Activated naive CD4-positive, alpha-beta T cell treated with anti-CD3 and anti-CD28 coated beads for 36 hours (primary cell): ENCODE results near the gene FBXO2. TPM values are rescaled to one million over a fixed set of nuclear protein-coding genes. Genes with fewer than 3 reads are reported as not detected.

Experiments used
- CTCF ChIA-PET: fragments of 350-600 bp; sonication (Branson Sonifier 250); formaldehyde crosslinking; loops from one replicate; lab custom pipeline; 2021; ENCODE audit warnings: antibody characterized with exemption; lab: Charles Lee
- DNase-seq: peaks from one replicate; pipeline ENCODE4 v3.0.0-alpha.2; 2020
- H3K27ac Mint-ChIP-seq: one replicate; pipeline ENCODE4 v1.8.0; 2021; ENCODE audit warnings: mild to moderate bottlenecking, mixed read lengths
- H3K27me3 Mint-ChIP-seq: one replicate; pipeline ENCODE4 v1.8.0; 2021; ENCODE audit warnings: low read depth, mixed read lengths
- H3K36me3 Mint-ChIP-seq: one replicate; pipeline ENCODE4 v1.8.0; 2021; ENCODE audit warnings: low read depth, mixed read lengths
- H3K4me1 Mint-ChIP-seq: one replicate; pipeline ENCODE4 v1.8.0; 2021; ENCODE audit warnings: low read depth, mixed read lengths
- H3K4me3 Mint-ChIP-seq: one replicate; pipeline ENCODE4 v1.8.0; 2021; ENCODE audit warnings: mild to moderate bottlenecking, moderate library complexity, mixed read lengths
- H3K9me3 Mint-ChIP-seq: one replicate; pipeline ENCODE4 v1.8.0; 2021; ENCODE audit warnings: mixed read lengths
- intact Hi-C: fragments of 100-400 bp; cut with micrococcal nuclease; formaldehyde crosslinking; loops from one replicate; pipeline ENCODE4 v1.15.1; 2023
- total RNA-seq, 2 experiments: library from RNA; stranded (reverse); gene quantifications; one replicate each; pipeline ENCODE4 v1.2.3, GENCODE V29; 2021

FBXO2 gene
- total RNA-seq, 2 experiments from 2014 or later, result 0.77 to 1.1 TPM

GRCh38 chr1:11599891-11600576, 54.2 kb downstream of the FBXO2 start:
- Mint-ChIP-seq H3K27me3 (peaks cover 6% of the 10 kb centered on the region), H3K9me3 (no peaks in the 10 kb centered on the region), H3K4me3 (no peak overlapping the region), H3K27ac (no peak overlapping the region), H3K36me3 (no peaks in the 10 kb centered on the region), H3K4me1 (no peaks in the 10 kb centered on the region)
- intact Hi-C loops, result no loop called here
- CTCF ChIA-PET, result no interaction called here
- no peak for DNase-seq

GRCh38 chr1:11598461-11598860, 55.8 kb downstream of the FBXO2 start:
- H3K36me3 Mint-ChIP-seq, result no peaks in the 10 kb centered on the region
- no peaks in the 10 kb centered on the region for H3K4me1 Mint-ChIP-seq
- DNase-seq, result no peak
- no peaks in the 10 kb centered on the region for H3K9me3 Mint-ChIP-seq
- H3K27ac Mint-ChIP-seq, result no peak overlapping the region
- CTCF ChIA-PET, result no interaction called here
- H3K27me3 Mint-ChIP-seq, result peaks cover 10% of the 10 kb centered on the region
- no peak overlapping the region for H3K4me3 Mint-ChIP-seq
- intact Hi-C loops, result no loop called here

Other genes with a start within 250 kb of the FBXO2 start
- gene DISP3, start 175.3 kb downstream of the FBXO2 start, total RNA-seq, result under 1 TPM; 0.07 to 0.17 TPM
- gene FBXO44, start 448 bp upstream of the FBXO2 start, total RNA-seq, result 10 to 100 TPM; 21.6 to 23.6 TPM
- 10 to 100 TPM; 20.0 to 20.6 TPM for gene FBXO6, start 9.8 kb upstream of the FBXO2 start, total RNA-seq
- gene MAD2L2, start 26.7 kb upstream of the FBXO2 start, total RNA-seq, result 10 to 100 TPM; 86.7 to 88.3 TPM
- gene DRAXIN, start 37.3 kb upstream of the FBXO2 start, total RNA-seq, result under 1 TPM; 0.26 to 0.30 TPM
- 10 to 100 TPM; 20.3 to 21.7 TPM for gene AGTRAP, start 81.7 kb upstream of the FBXO2 start, total RNA-seq
- gene C1orf167, start 107.8 kb upstream of the FBXO2 start, total RNA-seq, result not detected
- gene MTHFR, start 151.5 kb upstream of the FBXO2 start, total RNA-seq, result 1 to 10 TPM; 7.1 to 7.9 TPM
- 10 to 100 TPM; 11.3 to 11.6 TPM for gene CLCN6, start 151.8 kb upstream of the FBXO2 start, total RNA-seq
- gene NPPA, start 193.4 kb upstream of the FBXO2 start, total RNA-seq, result not detected
- gene NPPB, start 204.5 kb upstream of the FBXO2 start, total RNA-seq, result not detected